Renal cortex interstitium (tissue), 15 donors: ENCODE data around the gene FBXO22. TPM values are rescaled to one million over a fixed set of nuclear protein-coding genes. Genes with fewer than 3 reads are reported as not detected.
A peak's percentile ranks its signal among the peaks of the same experiment; 100 is the strongest.
"Not testable (repeated sequence)": the region's sequence is repeated elsewhere in the genome, so short reads cannot be mapped to it uniquely, and the experiment has no call there.

Source experiments
- DNase-seq, 11 donors: peaks; one replicate each; pipeline ENCODE4 v3.0.0-alpha.2; 2013; ENCODE audit warnings: low read depth in 9 of 11, low spot score in 4 of 11; ENCODE audit errors: extremely low read depth in 1 of 11
- long read RNA-seq, 16 experiments: transcript quantifications; one replicate each; lab custom pipeline, GENCODE V29; 2026
- polyA plus RNA-seq, 3 donors: library from polyadenylated mRNA; unstranded; fragments of 120-200 nt; gene quantifications; one replicate each; pipeline ENCODE4 v1.2.1, GENCODE V29; 2013; ENCODE audit not compliant: insufficient read length in 3 of 3

The FBXO22 gene
- 10 to 100 TPM; 44.0 to 51.2 (median 47.3) TPM for polyA plus RNA-seq
- long read RNA-seq, donor 1, full-length matches to known transcripts: 8 of 8 reads
- long read RNA-seq, donor 1, partial matches to known transcripts: 0 of 8 reads
- long read RNA-seq, donor 1, other reads (novel, unspliced or antisense): 0 of 8 reads
- long read RNA-seq, donor 2, full-length matches to known transcripts: 5 of 5 reads
- long read RNA-seq, donor 2, partial matches to known transcripts: 0 of 5 reads
- long read RNA-seq, donor 2, other reads (novel, unspliced or antisense): 0 of 5 reads
- long read RNA-seq, donor 3, full-length matches to known transcripts: 8 of 8 reads
- long read RNA-seq, donor 3, partial matches to known transcripts: 0 of 8 reads
- long read RNA-seq, donor 3, other reads (novel, unspliced or antisense): 0 of 8 reads
- long read RNA-seq, donor 4, full-length matches to known transcripts: 5 of 5 reads
- long read RNA-seq, donor 4, partial matches to known transcripts: 0 of 5 reads
- long read RNA-seq, donor 4, other reads (novel, unspliced or antisense): 0 of 5 reads
- long read RNA-seq, donor 5: 0 reads
- long read RNA-seq, donor 6, full-length matches to known transcripts: 9 of 9 reads
- long read RNA-seq, donor 6, partial matches to known transcripts: 0 of 9 reads
- long read RNA-seq, donor 6, other reads (novel, unspliced or antisense): 0 of 9 reads
- long read RNA-seq, donor 7, full-length matches to known transcripts: 6 of 6 reads
- long read RNA-seq, donor 7, partial matches to known transcripts: 0 of 6 reads
- long read RNA-seq, donor 7, other reads (novel, unspliced or antisense): 0 of 6 reads
- long read RNA-seq, donor 8: 0 reads
- long read RNA-seq, donor 9, full-length matches to known transcripts: 8 of 8 reads
- long read RNA-seq, donor 9, partial matches to known transcripts: 0 of 8 reads
- long read RNA-seq, donor 9, other reads (novel, unspliced or antisense): 0 of 8 reads
- long read RNA-seq, donor 10, full-length matches to known transcripts: 7 of 7 reads
- long read RNA-seq, donor 10, partial matches to known transcripts: 0 of 7 reads
- long read RNA-seq, donor 10, other reads (novel, unspliced or antisense): 0 of 7 reads
- long read RNA-seq, donor 11, full-length matches to known transcripts: 5 of 5 reads
- long read RNA-seq, donor 11, partial matches to known transcripts: 0 of 5 reads
- long read RNA-seq, donor 11, other reads (novel, unspliced or antisense): 0 of 5 reads
- long read RNA-seq, donor 12, full-length matches to known transcripts: 4 of 4 reads
- long read RNA-seq, donor 12, partial matches to known transcripts: 0 of 4 reads
- long read RNA-seq, donor 12, other reads (novel, unspliced or antisense): 0 of 4 reads
- long read RNA-seq, donor 13: 0 reads
- long read RNA-seq, donor 14, full-length matches to known transcripts: 6 of 6 reads
- long read RNA-seq, donor 14, partial matches to known transcripts: 0 of 6 reads
- long read RNA-seq, donor 14, other reads (novel, unspliced or antisense): 0 of 6 reads
- long read RNA-seq, donor 15, full-length matches to known transcripts: 2 of 2 reads
- long read RNA-seq, donor 15, partial matches to known transcripts: 0 of 2 reads
- long read RNA-seq, donor 15, other reads (novel, unspliced or antisense): 0 of 2 reads
- long read RNA-seq, donor 16, full-length matches to known transcripts: 31 of 31 reads
- long read RNA-seq, donor 16, partial matches to known transcripts: 0 of 31 reads
- long read RNA-seq, donor 16, other reads (novel, unspliced or antisense): 0 of 31 reads

DNA sequence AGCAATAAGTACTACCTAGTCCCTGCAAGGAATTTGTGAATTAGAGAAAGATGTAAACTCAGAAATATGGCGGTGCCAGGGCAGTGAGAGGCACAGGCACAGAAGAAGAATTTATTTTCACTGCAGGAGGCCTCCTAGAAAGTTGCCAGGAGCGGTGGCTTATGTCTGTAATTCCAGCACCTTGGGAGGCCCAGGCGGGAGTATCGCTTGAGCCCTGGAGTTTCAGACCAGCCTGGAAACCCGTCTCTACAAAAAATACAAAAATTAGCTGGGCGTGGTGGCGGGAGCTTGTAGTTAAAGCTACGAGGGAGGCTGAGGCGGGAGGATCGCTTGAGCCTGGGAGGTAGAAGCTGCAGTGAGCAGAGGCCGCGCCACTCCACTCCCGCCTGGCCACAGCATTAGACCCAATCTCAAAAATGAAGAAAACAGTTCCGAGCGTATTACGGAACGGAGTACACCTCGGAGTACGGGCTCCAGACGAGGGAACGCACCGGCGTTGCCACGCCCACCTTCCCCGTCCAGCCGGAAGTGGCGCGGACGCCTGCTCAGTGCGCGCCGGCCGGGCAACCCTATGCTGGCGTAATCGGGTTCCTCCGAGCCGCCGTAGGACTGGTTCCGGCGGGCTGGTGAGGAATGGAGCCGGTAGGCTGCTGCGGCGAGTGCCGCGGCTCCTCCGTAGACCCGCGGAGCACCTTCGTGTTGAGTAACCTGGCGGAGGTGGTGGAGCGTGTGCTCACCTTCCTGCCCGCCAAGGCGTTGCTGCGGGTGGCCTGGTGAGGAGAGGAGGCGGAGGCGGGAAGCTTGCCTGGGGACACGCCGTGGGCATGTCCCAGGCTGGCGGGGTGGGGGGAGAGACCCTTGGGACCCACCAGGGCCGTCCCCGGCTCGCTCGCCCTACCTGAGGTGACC is at the start of gene FBXO22:
Gene FBXO22 (plus strand): TSS at position 548 of the 909 bp plus-strand sequence. CDS start 86 bp downstream, at position 634.
- DNase-seq: peak; percentile 81 to 90 (median 87)

DNA sequence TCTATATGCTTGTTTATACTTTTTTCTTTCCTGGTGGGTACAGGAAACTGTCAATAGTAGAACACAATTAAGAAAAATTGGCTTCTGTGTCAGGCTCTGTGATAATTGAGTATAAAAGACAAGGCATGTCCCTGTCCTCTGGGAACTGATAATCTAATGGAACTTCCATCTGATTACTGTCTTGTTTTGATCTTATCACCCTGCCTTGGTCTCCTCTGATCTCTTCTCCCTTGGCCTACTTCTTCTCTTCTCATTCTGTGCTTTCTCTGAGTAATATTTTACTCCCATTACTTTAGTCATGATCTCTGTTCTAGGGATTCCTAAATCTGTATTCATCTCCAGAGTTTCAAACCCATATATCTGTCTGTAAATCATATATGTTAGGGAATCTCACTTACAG is 45.8 kb upstream of the FBXO22 start:
- no peak for DNase-seq

DNA sequence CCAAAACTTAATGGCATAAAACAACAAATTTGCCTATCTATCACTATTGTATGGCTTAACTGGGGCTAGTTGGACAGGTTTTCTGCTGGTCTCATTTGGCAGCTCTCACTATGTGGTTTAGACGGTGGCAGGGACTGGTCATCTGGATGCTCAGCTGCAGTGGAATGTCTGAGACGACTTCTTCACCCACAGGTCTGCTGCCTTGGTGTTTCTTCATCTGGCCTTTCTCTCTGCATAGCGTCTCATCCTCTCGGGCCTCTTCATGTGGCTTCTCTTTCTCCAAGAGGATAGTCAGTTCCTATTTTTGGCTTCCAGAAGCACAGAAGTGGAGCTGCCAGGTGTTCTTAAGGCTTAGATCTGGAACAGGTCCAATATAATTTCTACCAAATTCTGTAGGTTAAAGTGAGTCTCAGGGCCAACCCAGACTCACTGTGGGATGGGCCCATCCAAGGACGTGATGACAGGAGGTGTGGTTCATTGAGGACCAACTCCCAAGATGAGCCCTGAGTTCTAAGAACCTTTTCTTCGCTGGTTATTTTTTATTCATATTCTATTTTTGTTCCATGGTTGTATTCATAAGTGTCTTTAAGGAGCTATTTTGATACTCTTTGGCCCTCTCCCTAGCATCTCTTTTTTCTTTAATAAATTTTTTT is 41.8 kb upstream of the FBXO22 start:
- DNase-seq: no peak

DNA sequence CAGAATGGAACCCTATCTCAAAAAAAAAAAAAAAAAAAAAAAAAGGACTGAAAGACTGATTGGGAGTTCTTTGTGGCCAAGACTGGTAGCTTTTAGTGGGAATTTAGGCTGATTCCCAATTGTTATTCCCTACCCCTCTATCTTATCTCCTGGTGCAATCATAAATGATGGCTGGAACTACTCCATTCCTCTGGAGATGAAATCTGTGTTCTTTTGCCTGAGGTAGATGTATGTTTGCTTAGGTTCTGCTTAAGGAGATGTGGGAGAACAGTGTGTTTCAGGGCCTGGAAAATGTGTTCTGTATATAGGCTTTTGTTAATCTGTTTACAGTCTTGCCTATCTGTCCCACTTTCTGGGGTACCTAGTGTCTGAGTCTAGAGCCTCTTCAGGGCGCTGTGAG is 40.9 kb upstream of the FBXO22 start:
- DNase-seq: no peak

DNA sequence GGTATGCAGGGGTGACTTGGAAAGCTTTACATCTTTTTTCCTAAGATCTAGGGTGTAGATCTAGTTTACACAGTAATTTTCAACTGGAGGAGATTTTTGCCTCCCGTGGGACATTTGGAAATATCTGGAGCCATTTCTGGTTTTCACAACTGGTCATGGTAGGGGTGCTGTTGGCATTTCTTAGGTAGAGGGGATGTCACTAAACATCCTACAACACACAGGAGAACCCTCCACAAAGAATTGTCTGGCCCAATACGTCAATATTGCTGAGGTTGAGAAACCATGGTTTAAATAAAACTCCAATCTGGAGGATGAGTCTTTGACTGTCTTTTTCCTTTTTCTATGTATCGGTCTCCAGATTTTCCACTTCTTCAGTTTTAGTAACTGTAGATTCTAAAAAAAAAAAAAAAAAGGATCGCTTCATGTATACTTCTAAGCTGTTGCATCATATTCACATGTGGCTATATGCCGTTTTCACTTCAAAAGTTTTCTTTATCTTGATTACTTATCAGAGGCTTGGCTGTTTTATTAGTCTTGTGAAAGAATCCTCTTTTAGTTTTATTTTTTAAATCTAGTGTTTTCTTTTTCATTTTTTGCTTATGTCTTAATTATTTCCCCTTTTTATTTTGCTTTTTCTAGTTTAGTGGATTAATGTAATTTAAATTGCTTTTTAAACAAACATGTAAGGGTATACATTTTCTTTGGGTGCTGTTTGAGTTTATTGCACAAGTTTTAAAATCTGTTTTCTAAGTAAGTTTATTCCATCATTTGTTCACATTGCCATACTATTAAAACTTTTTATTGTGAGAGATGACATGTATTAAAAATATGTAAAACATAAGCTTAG is 39.2 kb upstream of the FBXO22 start:
- DNase-seq: no peak

DNA sequence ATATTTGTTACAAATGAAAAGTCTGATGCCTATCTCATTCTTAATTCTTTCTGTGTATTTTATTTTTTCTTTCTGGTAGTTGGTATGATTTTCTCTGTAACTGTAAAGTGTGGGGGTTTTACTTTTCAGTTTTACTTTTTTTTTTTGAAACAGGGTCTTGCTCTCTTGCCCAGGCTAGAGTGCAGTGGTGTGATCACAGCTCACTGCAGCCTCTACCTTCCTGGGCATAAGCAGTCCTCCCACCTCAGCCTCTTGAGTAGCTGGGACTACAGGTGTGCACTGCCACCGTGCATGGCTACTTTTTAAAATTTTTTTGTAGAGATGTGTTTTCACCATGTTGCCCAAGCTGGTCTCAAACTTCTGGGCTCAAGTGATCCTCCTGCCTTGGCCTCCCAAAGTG is 37.6 kb upstream of the FBXO22 start:
- not testable (repeated sequence) for DNase-seq

DNA sequence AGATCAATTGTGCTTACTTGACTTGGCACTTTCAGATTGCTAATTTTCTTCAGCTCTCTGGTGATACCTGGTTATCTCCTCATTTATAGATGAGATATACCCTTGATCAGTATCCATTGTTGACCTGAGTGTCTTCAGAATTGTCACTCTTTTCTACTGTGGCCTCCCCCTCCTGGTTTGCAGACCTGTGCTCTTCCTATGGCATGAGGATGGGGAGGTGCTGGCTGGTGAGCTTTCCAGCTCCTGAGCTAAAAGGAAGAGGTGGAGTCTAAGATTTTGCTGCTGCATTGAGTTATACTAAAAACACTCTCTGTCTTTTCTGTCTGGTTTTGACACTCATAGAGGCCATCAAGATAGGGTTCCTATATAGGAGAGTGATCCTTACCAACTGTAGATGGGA is 36.8 kb upstream of the FBXO22 start:
- no peak for DNase-seq

DNA sequence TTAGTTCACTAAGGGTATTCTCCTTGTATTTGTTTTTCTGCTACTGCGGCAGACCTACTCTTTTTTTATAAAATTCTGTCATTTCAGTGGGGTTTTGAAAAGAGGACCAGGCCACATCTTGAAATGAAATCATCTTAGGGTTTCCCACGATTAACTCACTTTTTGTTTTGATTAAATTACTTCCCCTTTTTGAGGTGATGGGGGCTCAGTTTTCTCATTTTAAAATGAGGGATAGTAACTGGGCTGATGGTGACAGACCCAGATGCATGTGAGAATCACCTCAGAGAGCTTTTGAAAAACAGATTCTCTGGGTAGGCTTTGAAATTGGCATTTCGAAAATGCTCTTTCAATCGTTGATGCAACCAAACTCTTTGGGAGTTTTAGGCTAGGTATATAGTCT is 36.2 kb upstream of the FBXO22 start:
- no peak for DNase-seq

DNA sequence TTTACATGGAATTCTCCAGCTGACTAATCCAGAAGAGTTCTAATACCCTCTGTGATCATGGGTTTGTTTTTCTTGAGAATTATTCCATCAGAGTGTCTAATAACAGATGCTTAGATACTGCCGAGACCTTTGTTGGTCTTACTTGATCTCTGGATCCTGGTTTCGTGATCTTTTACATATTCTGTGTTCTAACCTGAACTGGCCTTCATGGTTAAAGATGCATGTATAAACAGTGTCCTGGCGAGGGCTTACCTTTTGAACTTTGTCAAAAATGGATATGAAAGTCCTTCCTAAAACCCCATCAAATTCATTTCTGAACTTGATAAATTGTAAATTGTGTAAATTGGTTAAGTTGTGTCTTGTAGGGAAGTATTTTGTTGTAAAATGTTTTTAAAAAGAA is 35.7 kb upstream of the FBXO22 start:
- no peak for DNase-seq

DNA sequence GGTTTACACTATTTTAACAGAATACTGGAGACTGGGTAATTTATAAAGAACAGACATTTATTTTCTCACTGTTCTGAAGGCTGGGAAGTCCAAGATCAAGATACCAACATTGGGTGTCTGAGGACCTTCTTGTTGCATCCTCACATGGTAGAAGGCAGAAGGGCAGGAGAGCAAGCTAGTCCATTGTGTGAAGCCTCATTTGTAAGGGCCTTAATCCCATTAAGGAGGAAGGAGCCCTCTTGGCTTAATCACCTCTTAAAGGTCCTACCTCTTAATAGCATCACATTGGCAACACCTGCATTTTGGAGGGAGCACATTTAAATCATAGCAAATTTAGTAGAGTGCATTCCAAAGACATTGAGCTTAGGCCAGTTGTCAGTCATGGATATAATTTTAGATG is 34.2 kb upstream of the FBXO22 start:
- DNase-seq: no peak

DNA sequence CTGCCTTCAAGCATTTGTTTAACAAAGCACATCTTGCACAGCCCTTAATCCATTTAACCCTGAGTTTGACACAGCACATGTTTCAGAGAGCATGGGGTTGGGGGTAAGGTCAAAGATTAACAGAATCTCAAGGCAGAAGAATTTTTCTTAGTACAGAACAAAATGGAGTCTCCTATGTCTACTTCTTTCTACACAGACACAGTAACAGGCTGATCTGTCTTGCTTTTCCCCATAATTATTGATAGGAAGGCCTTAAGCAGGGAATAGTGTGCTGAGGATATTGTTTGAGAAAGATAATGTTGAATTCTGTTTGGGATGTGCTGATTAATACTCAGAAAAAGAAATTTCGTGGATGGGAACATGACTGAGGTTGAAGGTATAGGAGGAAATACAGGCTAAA is 32.1 kb upstream of the FBXO22 start:
- DNase-seq: not testable (repeated sequence)

DNA sequence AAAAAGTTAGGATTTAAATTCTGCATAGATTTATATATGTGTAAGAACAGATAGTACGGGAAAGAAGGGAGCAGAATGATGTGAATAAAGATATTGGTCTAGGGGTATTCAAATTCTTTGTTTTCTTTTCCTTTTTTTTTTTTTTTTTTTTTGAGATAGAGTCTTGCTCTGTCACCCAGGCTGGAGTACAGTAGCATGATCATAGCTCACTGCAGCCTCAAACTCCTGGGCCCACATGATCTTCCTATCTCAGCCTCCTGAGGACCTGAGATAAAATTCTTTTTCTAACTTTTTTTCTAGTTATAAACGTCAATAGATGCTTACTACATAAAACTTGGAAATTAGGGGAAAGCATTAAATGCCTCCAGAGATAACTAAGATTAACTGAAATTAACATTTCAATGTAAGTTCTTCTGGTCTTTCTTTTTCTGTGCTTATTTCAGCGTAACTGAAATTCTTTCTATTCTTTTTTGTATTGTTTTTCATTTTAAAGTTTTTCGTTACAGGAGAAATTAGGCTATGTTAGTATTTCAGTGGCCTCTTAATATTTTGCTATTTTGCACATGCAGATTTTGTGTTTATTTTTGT is 31.2 kb upstream of the FBXO22 start:
- no peak for DNase-seq

DNA sequence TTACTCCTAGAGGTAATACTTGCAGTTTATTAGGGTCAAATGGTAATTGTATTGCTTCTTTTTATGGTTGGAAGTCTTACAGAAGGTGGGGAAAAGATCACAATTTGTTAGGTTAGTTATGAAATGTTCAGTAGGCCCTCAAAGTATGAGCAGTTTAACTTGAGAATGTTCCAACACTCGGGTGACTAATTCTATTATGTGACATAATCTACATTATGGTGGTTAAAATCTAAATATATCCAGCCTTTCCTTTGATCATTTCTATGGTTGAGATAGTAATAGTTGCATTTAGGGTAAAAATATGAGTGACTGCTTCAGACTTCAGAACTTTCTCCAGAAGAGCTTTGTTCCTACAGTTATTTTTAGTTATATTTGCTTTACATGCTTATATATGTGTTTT is 19.6 kb upstream of the FBXO22 start:
- no peak for DNase-seq

DNA sequence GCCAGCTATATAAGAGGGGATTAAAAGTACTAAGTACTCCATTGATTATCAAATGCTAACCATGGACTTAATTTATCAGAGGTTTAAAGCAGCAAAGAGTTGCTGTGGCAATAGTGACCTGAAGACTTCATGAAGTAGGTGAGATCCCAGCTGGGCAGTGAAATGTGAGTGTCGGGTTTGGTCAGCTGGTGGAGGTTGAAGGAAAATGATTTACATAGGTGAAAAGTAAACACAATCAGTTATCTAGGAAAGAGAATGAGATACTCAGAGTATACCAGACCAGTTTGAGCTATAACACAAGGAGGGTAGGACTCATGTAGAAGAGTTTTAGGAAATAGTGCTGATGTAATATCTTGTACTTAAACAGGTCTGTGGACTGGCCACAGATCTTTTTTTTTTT is 16.5 kb upstream of the FBXO22 start:
- DNase-seq: no peak

DNA sequence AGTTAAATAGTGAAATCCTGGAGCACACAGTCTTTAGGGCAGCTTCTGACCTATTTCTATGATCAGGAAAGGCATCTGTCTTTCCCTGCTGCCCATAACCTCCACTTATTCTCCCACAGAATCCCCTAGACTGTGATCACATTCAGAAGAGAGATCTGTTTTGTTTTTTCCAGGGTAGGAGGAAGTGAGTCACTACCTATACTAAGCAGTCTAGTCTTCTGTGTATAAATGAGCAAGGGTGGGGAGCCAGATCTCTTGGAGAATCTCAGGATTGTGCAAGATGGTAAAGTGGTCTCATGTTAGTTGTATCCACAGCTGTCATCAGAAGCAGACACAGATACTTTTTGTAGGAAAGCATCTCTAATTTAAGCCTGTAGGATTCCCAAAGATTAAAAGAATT is 11.8 kb upstream of the FBXO22 start:
- DNase-seq: no peak

DNA sequence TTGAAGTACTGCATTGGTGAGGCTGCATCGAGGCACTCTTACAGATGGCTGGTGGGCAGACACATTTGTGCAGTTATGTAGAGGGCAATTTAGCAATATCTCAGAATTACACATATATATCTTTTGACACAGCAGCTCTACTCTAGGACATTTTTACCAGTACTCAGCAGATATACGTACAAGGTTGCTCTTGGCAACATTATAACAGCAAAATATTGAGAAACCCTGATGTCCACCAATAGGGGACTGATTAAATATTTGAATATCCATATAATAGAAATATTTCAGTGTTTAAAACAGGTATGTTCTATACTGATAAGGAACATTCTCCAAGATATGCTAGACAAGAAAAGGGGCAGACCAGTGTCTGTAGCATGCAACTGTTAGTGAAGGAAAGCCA is 7.9 kb upstream of the FBXO22 start:
- no peak for DNase-seq
